ENCODE results near the gene DNASE2B. TPM values are rescaled to one million over a fixed set of nuclear protein-coding genes. Genes with fewer than 3 reads are reported as not detected.

Gene DNASE2B
- total RNA-seq, 1 donor = not detected

DNA sequence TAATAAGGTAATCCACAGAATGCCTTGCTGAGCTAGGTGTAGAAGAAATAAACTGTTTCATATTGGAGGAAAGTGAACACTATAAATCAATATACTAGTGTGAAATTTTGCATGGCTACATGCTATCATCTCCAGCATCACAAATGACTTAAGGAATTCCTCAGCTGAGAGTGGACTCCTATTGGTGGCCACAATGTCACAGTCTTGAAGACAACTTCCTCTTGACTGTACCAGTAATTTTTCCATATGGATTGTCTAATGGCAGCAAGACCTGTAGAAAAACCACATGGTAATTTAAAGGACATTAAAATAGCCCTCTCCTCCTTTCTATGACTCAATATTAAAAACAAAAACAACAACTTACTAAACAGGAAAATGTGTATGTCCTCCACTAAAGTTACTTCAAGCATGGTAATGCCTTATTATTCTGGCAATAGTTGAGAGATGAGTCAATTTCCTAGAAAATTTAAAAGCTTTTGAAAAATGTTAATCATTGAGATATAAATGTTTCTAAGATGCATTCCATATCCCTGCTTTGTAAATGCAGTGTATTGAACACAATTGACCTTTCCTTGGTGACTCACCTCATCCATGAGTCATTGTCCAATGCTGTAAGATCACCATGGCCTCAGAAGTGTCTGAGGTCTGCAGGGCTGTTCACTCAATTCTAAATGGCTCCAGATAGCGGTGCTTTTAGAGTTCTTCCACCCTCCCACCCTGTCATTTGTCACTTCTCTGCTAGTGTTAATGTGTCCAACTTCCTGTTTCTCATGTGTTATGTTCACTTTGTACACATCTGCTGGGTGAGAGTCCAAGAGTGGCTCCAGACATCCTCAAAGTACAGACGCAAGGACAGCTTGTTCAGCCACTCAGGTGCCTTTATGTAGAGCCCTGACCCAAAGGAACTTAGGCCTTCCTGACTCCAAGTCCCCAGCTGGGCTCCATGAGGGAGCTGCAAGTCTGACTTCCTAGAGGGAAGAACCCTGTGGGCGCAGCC is 32.8 kb upstream of the DNASE2B start:
- DNase-seq (ENCODE audit: low read depth) = peak; percentile 97

DNA sequence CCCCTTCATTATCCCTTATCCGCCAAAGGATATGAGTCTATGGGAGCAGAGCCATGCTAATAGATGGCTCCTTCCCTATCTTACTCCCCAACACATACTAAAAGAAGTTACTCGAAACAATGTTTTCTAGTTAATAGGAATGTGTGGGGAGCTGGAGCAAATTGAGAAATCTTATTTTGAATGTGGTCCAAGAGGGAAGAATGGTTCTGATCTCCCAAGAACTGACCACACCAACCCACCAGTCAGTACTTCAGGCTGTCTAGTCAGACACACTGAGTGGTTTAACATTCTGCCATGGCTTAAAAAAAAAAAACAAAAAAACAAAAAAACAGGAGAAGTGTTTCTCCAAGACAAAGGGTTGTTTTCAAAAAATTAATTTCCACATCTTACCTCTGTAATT is 31.5 kb upstream of the DNASE2B start:
- DNase-seq (ENCODE audit: low read depth) = peak; percentile 90
- TF ChIP-seq, protein P1, sequence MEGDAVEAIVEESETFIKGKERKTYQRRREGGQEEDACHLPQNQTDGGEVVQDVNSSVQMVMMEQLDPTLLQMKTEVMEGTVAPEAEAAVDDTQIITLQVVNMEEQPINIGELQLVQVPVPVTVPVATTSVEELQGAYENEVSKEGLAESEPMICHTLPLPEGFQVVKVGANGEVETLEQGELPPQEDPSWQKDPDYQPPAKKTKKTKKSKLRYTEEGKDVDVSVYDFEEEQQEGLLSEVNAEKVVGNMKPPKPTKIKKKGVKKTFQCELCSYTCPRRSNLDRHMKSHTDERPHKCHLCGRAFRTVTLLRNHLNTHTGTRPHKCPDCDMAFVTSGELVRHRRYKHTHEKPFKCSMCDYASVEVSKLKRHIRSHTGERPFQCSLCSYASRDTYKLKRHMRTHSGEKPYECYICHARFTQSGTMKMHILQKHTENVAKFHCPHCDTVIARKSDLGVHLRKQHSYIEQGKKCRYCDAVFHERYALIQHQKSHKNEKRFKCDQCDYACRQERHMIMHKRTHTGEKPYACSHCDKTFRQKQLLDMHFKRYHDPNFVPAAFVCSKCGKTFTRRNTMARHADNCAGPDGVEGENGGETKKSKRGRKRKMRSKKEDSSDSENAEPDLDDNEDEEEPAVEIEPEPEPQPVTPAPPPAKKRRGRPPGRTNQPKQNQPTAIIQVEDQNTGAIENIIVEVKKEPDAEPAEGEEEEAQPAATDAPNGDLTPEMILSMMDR (IDR thresholded peaks at IDR 0.05; ENCODE audit: insufficient read depth, low read length) = no peak
- no peak overlapping the region for H3K4me3 ChIP-seq (ENCODE audit: low read depth, low read length)

More for the DNA sequence above, 32.8 kb upstream of the DNASE2B start:
- H3K4me3 ChIP-seq (ENCODE audit: low read depth, low read length) = no peak overlapping the region
- TF ChIP-seq, protein P1 (IDR thresholded peaks at IDR 0.05; ENCODE audit: insufficient read depth, low read length) = no peak

DNA sequence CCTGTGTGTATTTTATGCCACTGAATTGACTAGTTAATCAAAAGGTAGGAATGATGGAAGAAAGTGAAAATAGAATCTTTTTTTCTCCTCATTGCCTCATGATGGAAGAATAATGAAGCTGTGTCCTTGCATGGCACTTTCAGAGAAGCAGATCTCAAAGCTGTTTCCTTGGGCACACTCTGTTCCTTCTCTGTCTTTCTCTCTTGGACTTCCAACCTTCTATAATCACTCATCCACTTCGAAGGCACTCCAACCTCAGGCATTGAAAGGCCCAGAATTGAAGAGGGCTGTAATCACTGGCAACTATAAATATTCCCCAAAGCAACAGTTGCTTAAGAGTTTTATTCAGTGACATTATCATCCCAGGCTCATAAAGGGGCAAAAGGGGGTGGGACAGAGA is 31.1 kb upstream of the DNASE2B start:
- no peak overlapping the region for H3K4me3 ChIP-seq (ENCODE audit: low read depth, low read length)
- TF ChIP-seq, protein P1 (IDR thresholded peaks at IDR 0.05; ENCODE audit: insufficient read depth, low read length) = no peak
- no peak for DNase-seq (ENCODE audit: low read depth)

DNA sequence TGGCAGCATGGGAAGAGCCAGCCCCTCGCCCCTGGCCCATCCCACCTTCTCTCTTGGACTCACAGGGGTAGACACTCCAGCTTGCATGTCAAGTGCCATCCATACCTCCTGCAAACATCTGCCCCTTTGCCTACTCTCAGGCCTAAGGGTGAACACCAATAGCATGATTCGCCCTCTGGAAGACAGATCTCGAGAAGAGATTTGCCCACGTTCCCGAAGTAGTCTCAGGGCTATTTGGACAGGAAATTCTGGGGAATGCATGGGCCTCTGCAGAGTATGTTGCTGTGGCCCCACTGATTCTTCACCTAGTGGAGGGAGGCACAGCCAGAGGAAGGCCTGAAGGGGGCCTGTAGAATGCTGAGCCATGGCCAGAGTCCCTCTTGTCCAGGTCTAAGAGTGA is 29.8 kb upstream of the DNASE2B start:
- DNase-seq (ENCODE audit: low read depth) = no peak
- no peak overlapping the region for H3K4me3 ChIP-seq (ENCODE audit: low read depth, low read length)
- TF ChIP-seq, protein P1 (IDR thresholded peaks at IDR 0.05; ENCODE audit: insufficient read depth, low read length) = no peak

DNA sequence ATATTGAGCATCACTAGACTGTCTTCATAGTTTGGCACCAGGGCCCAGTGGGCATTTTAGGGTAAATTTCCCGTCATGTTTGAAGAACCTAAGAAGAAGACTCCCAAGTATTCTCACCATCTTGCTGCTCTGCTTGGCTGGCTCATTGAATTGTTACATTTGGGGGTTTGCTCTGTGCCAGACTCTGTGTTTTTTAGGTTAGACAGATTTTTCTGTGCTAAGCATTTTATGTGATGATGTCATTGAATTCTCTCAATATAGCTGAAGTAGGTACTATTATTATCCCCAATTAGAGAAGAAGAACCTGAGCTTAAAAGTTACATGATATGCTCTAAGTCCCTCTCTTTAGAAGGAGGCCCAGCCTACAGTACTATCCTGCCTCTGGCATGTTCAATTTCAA is 28.0 kb upstream of the DNASE2B start:
- DNase-seq (ENCODE audit: low read depth) = no peak
- TF ChIP-seq, protein P1 (IDR thresholded peaks at IDR 0.05; ENCODE audit: insufficient read depth, low read length) = no peak
- no peak overlapping the region for H3K4me3 ChIP-seq (ENCODE audit: low read depth, low read length)

DNA sequence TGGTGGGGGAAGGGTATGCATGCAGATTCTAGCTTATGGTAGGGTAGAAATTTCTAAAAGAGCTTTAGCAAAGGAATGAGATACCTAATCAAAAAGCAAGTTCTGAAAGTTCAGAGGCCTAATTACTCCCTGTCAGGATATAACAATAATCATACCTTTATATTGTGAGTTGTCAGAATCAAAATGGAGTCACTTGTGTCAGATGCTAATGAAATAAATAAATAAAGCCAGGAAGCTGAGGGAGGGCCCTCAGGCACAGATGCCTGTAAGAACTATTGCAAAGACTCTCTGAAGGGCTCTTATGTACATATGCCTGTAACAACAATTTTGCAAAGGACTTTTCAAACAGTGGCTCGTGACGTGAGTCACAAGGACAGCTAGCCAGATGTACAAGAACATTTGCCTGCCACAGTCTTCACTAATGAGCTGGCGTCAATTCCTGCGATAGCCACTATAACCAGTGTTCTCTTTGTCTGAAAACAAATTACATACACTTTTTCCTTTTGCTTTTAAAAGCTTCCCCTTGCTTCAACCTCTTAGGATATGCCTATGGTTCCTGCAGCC is 27.4 kb upstream of the DNASE2B start:
- no peak for DNase-seq (ENCODE audit: low read depth)
- TF ChIP-seq, protein P1 (IDR thresholded peaks at IDR 0.05; ENCODE audit: insufficient read depth, low read length) = no peak
- no peak overlapping the region for H3K4me3 ChIP-seq (ENCODE audit: low read depth, low read length)

Measured in fibroblast of the aortic adventitia (primary cell).